Smooth muscle cell (in vitro differentiated cells): ENCODE data around the gene SYCP2. TPM values are rescaled to one million over a fixed set of nuclear protein-coding genes. Genes with fewer than 3 reads are reported as not detected.

Experiments used
- DNase-seq: peaks from one replicate; lab custom pipeline; 2025; ENCODE audit not compliant: unreplicated experiment; lab: John Stamatoyannopoulos, UW
- H2AFZ ChIP-seq: fragments of 200-600 bp; sonication (generic); 2 replicates; pipeline ENCODE4 v1.6.0; 2016; ENCODE audit warnings: antibody characterized with exemption, low read depth, mild to moderate bottlenecking
- H3F3A ChIP-seq: fragments of 200-600 bp; sonication (generic); 2 replicates; pipeline ENCODE4 v1.6.0; 2017; ENCODE audit warnings: antibody characterized with exemption, low read depth
- H3K27ac ChIP-seq: fragments of 200-600 bp; sonication (generic); 2 replicates; pipeline ENCODE4 v1.5.1; 2016; ENCODE audit warnings: low read depth, mild to moderate bottlenecking
- H3K27me3 ChIP-seq: fragments of 200-600 bp; sonication (generic); 2 replicates; pipeline ENCODE4 v1.6.1; 2016; ENCODE audit warnings: low read depth, mild to moderate bottlenecking
- H3K36me3 ChIP-seq: fragments of 200-600 bp; sonication (generic); 2 replicates; pipeline ENCODE4 v1.5.1; 2016; ENCODE audit warnings: low read depth
- H3K4me1 ChIP-seq: fragments of 200-600 bp; sonication (generic); 2 replicates; pipeline ENCODE4 v1.5.1; 2016; ENCODE audit warnings: low read depth
- H3K4me2 ChIP-seq: fragments of 200-600 bp; sonication (generic); 2 replicates; pipeline ENCODE4 v1.6.0; 2016; ENCODE audit warnings: mild to moderate bottlenecking
- H3K4me3 ChIP-seq: fragments of 200-600 bp; sonication (generic); 2 replicates; pipeline ENCODE4 v1.5.1; 2016; ENCODE audit warnings: mild to moderate bottlenecking
- H3K79me2 ChIP-seq: fragments of 200-600 bp; sonication (generic); 2 replicates; pipeline ENCODE4 v1.6.0; 2016; ENCODE audit warnings: low read depth, mild to moderate bottlenecking
- H3K9ac ChIP-seq: fragments of 200-600 bp; sonication (generic); 2 replicates; pipeline ENCODE4 v1.6.0; 2016; ENCODE audit warnings: low read depth
- H3K9me3 ChIP-seq: fragments of 200-600 bp; sonication (generic); replicated peaks from 2 replicates; pipeline ENCODE4 v1.5.1; 2016; ENCODE audit warnings: low read depth
- H4K20me1 ChIP-seq: fragments of 200-600 bp; sonication (generic); 2 replicates; pipeline ENCODE4 v1.6.0; 2016; ENCODE audit warnings: low read depth
- WGBS: methylation state at CpG from one replicate; pipeline ENCODE4 v1.1.7; 2016; ENCODE audit warnings: low lambda C conversion rate; 5-methylcytosine and 5-hydroxymethylcytosine counted together
- polyA plus RNA-seq: library from polyadenylated mRNA; unstranded; fragments of >200 nt; fragmentation: Nextera tagmentation; extraction: Ambion mirVana; gene quantifications from 2 replicates; pipeline ENCODE4 v1.2.1, GENCODE V29; 2016
- total RNA-seq: library from RNA; depleted of rRNA; stranded (reverse); fragments of >200 nt; gene quantifications from 2 replicates; pipeline ENCODE4 v1.2.3, GENCODE V29; 2014
- TF ChIP-seq, protein P1 (sequence below): fragments of 200-600 bp; sonication (generic); IDR thresholded peaks from 2 replicates; pipeline ENCODE4 v1.5.1; 2017; ENCODE audit warnings: borderline replicate concordance, mild to moderate bottlenecking, antibody characterized with exemption; ENCODE audit not compliant: insufficient read depth, poor library complexity, severe bottlenecking

Gene SYCP2
- total and polyA plus RNA-seq, 2 experiments from 2014 or later = 0.42 to 0.54 TPM

DNA sequence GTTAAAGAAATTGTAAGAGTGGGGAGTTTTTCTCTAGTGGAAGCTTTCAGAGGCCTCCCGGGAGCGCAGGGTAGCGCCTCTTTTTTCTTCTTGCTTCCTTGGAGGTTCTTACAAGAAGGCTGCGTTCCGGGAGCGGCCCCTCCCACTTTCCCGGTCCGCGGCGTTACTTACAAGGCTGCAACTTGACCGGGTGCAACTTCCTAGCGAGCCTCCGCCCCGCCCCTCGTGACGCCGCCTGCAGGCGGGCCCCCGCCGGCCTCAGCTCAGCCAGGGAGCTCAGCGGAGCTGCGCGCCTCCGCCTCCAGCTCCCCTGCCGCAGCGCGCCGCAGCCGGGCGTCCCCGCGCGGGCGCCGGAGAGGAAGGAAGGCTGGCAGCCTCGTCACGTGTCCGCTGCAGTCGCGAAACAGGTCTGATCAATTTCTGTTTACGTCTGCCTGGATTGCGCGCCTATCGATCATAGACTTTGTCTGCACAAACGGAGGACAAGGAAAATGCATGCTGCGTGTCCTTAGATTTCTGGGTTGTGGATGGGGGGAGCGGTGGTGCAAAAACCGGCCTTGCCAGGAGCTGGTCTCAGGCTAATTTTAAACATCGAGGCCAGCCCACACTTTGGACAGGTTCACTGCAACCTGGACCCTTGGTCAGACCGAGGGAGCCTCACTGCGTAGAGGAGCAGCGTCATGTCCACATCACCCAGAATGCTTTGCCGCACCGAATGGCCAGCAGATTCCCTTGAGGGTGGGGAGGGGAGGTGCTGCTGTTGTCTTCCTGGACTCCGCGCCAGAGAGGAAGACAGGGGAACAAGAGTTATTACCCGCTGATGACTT lies 6.9 kb upstream of the SYCP2 start, which contains the start of the genes FAM217B and PPP1R3D:
Gene FAM217B, plus strand, starts transcription at position 261 of the 827 bp plus-strand sequence. CDS start 3,555 bp downstream, outside the sequence.
Gene PPP1R3D, minus strand, starts transcription at position 177 of the 827 bp plus-strand sequence. CDS start 374 bp downstream, outside the sequence.
- no peaks in the 10 kb centered on the region for H3K9me3 ChIP-seq
- peaks cover 8% of the 10 kb centered on the region for H3K4me1 ChIP-seq
- peak within 1 kb of the TSS; percentile 91 for H3K27ac ChIP-seq
- H3K4me2 ChIP-seq = peak within 1 kb of the TSS; percentile 92
- H3K27me3 ChIP-seq = no peaks in the 10 kb centered on the region
- peaks cover 21% of the 10 kb centered on the region for H4K20me1 ChIP-seq
- H3K36me3 ChIP-seq = no peaks in the 10 kb centered on the region
- peak; percentile 85 for DNase-seq
- peak within 1 kb of the TSS; percentile 88 for H3K9ac ChIP-seq
- TF ChIP-seq, protein P1, sequence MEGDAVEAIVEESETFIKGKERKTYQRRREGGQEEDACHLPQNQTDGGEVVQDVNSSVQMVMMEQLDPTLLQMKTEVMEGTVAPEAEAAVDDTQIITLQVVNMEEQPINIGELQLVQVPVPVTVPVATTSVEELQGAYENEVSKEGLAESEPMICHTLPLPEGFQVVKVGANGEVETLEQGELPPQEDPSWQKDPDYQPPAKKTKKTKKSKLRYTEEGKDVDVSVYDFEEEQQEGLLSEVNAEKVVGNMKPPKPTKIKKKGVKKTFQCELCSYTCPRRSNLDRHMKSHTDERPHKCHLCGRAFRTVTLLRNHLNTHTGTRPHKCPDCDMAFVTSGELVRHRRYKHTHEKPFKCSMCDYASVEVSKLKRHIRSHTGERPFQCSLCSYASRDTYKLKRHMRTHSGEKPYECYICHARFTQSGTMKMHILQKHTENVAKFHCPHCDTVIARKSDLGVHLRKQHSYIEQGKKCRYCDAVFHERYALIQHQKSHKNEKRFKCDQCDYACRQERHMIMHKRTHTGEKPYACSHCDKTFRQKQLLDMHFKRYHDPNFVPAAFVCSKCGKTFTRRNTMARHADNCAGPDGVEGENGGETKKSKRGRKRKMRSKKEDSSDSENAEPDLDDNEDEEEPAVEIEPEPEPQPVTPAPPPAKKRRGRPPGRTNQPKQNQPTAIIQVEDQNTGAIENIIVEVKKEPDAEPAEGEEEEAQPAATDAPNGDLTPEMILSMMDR = peak; percentile 13
- H3K4me3 ChIP-seq = peak within 1 kb of the TSS; percentile 72
- peaks cover 4% of the 10 kb centered on the region for H3F3A ChIP-seq
- H2AFZ ChIP-seq = peak within 1 kb of the TSS; percentile 99
- WGBS = under 1% methylated on average over 56 of the region's 57 CpGs
- H3K79me2 ChIP-seq = peaks cover 13% of the 10 kb centered on the region

DNA sequence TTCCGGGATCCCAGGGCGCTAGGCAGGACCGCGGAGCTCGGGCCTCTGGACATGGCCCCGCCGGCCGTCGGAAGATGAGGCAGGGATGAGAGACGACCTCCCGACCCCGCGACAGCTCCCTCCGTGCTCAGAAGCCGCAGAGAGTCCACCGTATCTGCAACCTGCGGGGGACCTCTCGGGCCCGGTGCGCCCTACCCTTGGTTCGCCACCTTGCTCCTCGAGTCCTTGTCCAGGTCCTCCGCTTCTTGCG lies 6.4 kb upstream of the SYCP2 start:
- DNase-seq = no peak
- Histone ChIP-seq H3K4me1 (peaks cover 8% of the 10 kb centered on the region), H3K4me2 (peak overlapping the region; percentile 92), H3F3A (peaks cover 4% of the 10 kb centered on the region), H4K20me1 (peaks cover 21% of the 10 kb centered on the region), H3K4me3 (peak overlapping the region; percentile 72), H3K79me2 (peaks cover 13% of the 10 kb centered on the region), H3K27me3 (no peaks in the 10 kb centered on the region), H3K36me3 (no peaks in the 10 kb centered on the region), H3K9me3 (no peaks in the 10 kb centered on the region), H3K27ac (peak overlapping the region; percentile 91), H2AFZ (peak overlapping the region; percentile 99), H3K9ac (peak overlapping the region; percentile 45)
- under 1% methylated on average over 23 of the region's 24 CpGs for WGBS
- TF ChIP-seq, protein P1 = no peak

DNA sequence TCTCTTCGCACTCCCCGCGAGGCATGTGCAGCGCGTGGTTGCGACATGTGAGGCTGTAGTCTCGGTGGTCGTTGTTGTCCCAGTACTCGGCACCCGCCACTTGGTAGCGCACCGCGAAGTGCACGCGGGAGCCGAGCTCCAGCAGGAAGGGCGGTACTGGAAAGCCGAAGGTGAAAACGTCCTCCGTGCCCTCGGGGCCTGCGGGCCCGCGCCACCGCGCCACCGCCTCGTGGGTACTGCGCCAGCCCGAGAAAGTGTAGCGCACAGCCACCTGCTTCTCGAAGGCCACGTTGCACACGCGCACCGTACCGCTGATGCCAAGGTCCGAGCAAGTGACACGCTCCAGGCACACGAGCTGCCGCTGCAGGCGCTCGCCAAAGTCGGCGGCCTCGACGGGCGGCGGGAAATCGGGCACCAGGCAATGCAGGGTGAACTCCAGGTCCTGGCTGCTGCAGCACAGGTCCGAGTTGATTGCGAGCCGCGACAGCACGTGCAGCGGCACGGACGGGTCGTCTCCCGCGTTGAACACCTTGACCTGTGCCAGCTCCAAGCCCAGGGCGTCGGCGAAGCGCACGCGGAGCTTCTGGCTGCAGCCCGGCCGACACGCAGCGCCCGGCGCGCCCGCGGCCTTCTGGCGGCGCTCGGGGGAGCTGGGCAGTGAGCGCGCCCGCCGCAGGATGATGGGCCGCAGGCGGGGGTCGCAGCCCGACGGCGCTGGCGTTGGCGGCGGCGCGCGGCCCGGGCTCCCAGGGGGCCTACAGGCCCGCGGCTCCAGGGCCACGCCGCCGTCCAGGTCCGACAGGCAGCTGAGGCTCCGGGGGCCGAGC lies 5.8 kb upstream of the SYCP2 start:
- TF ChIP-seq, protein P1 = no peak
- Histone ChIP-seq H3K4me3 (peak overlapping the region; percentile 72), H4K20me1 (peaks cover 21% of the 10 kb centered on the region), H3K4me2 (peak overlapping the region; percentile 92), H3K79me2 (peaks cover 13% of the 10 kb centered on the region), H3K27me3 (no peaks in the 10 kb centered on the region), H3K9ac (no peak overlapping the region), H3K27ac (peak overlapping the region; percentile 91), H3F3A (peaks cover 4% of the 10 kb centered on the region), H3K4me1 (peaks cover 8% of the 10 kb centered on the region), H3K36me3 (no peaks in the 10 kb centered on the region), H2AFZ (peak overlapping the region; percentile 99), H3K9me3 (no peaks in the 10 kb centered on the region)
- no peak for DNase-seq
- WGBS = 51% methylated on average over 94 of the region's 104 CpGs
